Measurements from ENCODE around the gene OOSP4A. TPM values are rescaled to one million over a fixed set of nuclear protein-coding genes. Genes with fewer than 3 reads are reported as not detected.
"Not testable (repeated sequence)": the region's sequence is repeated elsewhere in the genome, so short reads cannot be mapped to it uniquely, and the experiment has no call there.

The OOSP4A gene
- total RNA-seq, 4 donors from 2014 or later, result not detected

GRCh38 chr11:59973097-59973496, 9.3 kb downstream of the OOSP4A start:
- 67 to 73% methylated on average over 5 of the region's 5 CpGs for WGBS, 2 donors
- no peak overlapping the region for H3K27ac ChIP-seq
- no peaks in the 10 kb centered on the region for H3K9me3 ChIP-seq
- H3K36me3 ChIP-seq, result no peaks in the 10 kb centered on the region
- no peak for DNase-seq (ENCODE audit: low spot score in 2 of 2)
- no peak overlapping the region for H3K4me3 ChIP-seq
- H3K4me1 ChIP-seq, result no peaks in the 10 kb centered on the region
- TF ChIP-seq POLR2A (IDR thresholded peaks at IDR 0.05), result no peak
- H3K27me3 ChIP-seq, result no peaks in the 10 kb centered on the region

- 95% methylated on average over 4 of the region's 4 CpGs for WGBS, 2 donors
- TF ChIP-seq EP300 (IDR thresholded peaks at IDR 0.05) (no peak), POLR2A (IDR thresholded peaks at IDR 0.05) (no peak)
- TF ChIP-seq, protein P1, sequence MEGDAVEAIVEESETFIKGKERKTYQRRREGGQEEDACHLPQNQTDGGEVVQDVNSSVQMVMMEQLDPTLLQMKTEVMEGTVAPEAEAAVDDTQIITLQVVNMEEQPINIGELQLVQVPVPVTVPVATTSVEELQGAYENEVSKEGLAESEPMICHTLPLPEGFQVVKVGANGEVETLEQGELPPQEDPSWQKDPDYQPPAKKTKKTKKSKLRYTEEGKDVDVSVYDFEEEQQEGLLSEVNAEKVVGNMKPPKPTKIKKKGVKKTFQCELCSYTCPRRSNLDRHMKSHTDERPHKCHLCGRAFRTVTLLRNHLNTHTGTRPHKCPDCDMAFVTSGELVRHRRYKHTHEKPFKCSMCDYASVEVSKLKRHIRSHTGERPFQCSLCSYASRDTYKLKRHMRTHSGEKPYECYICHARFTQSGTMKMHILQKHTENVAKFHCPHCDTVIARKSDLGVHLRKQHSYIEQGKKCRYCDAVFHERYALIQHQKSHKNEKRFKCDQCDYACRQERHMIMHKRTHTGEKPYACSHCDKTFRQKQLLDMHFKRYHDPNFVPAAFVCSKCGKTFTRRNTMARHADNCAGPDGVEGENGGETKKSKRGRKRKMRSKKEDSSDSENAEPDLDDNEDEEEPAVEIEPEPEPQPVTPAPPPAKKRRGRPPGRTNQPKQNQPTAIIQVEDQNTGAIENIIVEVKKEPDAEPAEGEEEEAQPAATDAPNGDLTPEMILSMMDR (IDR thresholded peaks at IDR 0.05), result no peak
- no peak overlapping the region for H3K4me3 ChIP-seq
- H3K4me1 ChIP-seq, result no peaks in the 10 kb centered on the region
- H3K9me3 ChIP-seq, result no peaks in the 10 kb centered on the region
- no peaks in the 10 kb centered on the region for H3K36me3 ChIP-seq
- H3K27ac ChIP-seq, result no peak overlapping the region
- no peaks in the 10 kb centered on the region for H3K27me3 ChIP-seq
- DNase-seq (ENCODE audit: low spot score in 2 of 2), result no peak
Observed at GRCh38 chr11:59981106-59981770, 17.4 kb downstream of the OOSP4A start.

DNA sequence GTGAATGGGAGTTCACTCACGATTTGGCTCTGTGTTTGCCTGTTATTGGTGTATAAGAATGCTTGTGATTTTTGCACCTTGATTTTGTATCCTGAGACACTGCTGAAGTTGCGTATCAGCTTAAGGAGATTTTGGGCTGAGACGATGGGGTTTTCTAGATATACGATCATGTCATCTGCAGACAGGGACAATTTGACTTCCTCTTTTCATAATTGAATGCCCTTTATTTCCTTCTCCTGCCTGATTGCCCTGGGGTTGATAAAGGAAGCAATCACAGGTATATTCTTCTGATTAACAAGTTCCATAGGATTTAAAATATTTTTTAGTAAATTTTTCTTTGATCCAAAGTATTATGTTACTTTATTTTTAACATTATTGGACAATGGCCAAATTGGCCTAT, 18.2 kb downstream of the OOSP4A start:
- H3K9me3 ChIP-seq; H3K4me1 ChIP-seq; H3K27me3 ChIP-seq; H3K27ac ChIP-seq; H3K36me3 ChIP-seq; DNase-seq (ENCODE audit: low spot score in 2 of 2); H3K4me3 ChIP-seq: not testable (repeated sequence)
- WGBS, 2 donors, result 55 to 69% methylated on average over 4 of the region's 4 CpGs

- WGBS, 2 donors, result 92 to 100% methylated on average over 1 of the region's 1 CpG
- Histone ChIP-seq H3K9me3 (no peaks in the 10 kb centered on the region), H3K4me1 (no peaks in the 10 kb centered on the region), H3K27me3 (no peaks in the 10 kb centered on the region), H3K36me3 (no peaks in the 10 kb centered on the region), H3K4me3 (no peak overlapping the region), H3K27ac (no peak overlapping the region)
- no peak for DNase-seq (ENCODE audit: low spot score in 2 of 2)
- TF ChIP-seq, protein P1 (IDR thresholded peaks at IDR 0.05), result no peak
- TF ChIP-seq POLR2A (IDR thresholded peaks at IDR 0.05) (no peak), EP300 (IDR thresholded peaks at IDR 0.05) (no peak)
Observed at GRCh38 chr11:59983212-59983611, 19.4 kb downstream of the OOSP4A start.

- no peak overlapping the region for H3K27ac ChIP-seq
- H3K36me3 ChIP-seq, result no peaks in the 10 kb centered on the region
- no peaks in the 10 kb centered on the region for H3K27me3 ChIP-seq
- H3K4me3 ChIP-seq, result no peak overlapping the region
- no peaks in the 10 kb centered on the region for H3K4me1 ChIP-seq
- H3K9me3 ChIP-seq, result peaks cover 0 to 8% (median 0%) of the 10 kb centered on the region in 4 donors
- WGBS, 2 donors, result 87 to 92% methylated on average over 3 of the region's 3 CpGs
- no peak for TF ChIP-seq POLR2A (IDR thresholded peaks at IDR 0.05)
- no peak for TF ChIP-seq EP300 (IDR thresholded peaks at IDR 0.05)
- TF ChIP-seq, protein P1 (IDR thresholded peaks at IDR 0.05), result no peak
- no peak for DNase-seq (ENCODE audit: low spot score in 2 of 2)
Observed at GRCh38 chr11:59984368-59984767, 20.5 kb downstream of the OOSP4A start.

- WGBS, 2 donors, result 71 to 78% methylated on average over 1 of the region's 1 CpG
- DNase-seq (ENCODE audit: low spot score in 2 of 2), result no peak
- H3K36me3 ChIP-seq, result no peaks in the 10 kb centered on the region
Observed at GRCh38 chr11:59990421-59990820, 26.6 kb downstream of the OOSP4A start.

More at GRCh38 chr11:59990421-59990820, 26.6 kb downstream of the OOSP4A start:
- Histone ChIP-seq H3K27ac (no peak overlapping the region), H3K27me3 (no peaks in the 10 kb centered on the region), H3K9me3 (peaks cover 0 to 24% (median 0%) of the 10 kb centered on the region in 4 donors), H3K4me1 (no peaks in the 10 kb centered on the region), H3K4me3 (no peak overlapping the region)
- TF ChIP-seq EP300 (IDR thresholded peaks at IDR 0.05), result no peak
- TF ChIP-seq, protein P1 (IDR thresholded peaks at IDR 0.05), result no peak
- no peak for TF ChIP-seq POLR2A (IDR thresholded peaks at IDR 0.05)

Data from tibial nerve (tissue), 4 donors.